Measurements from ENCODE around the gene SYT13. TPM values are rescaled to one million over a fixed set of nuclear protein-coding genes. Genes with fewer than 3 reads are reported as not detected.

SYT13 gene
- total and polyA plus RNA-seq, 2 of the 4 experiments (the other 2 are of a cell fraction): not detected

GRCh38 chr11:45305874-45306623, 19.9 kb upstream of the SYT13 start:
- TF ChIP-seq CEBPB (IDR thresholded peaks at IDR 0.05; ENCODE audit: low read depth, low read length) (no peak), FOS (IDR thresholded peaks at IDR 0.05; ENCODE audit: low read depth, low read length) (no peak), RAD21 (IDR thresholded peaks at IDR 0.05; ENCODE audit: low read length) (no peak), MXI1 (IDR thresholded peaks at IDR 0.05; ENCODE audit: borderline replicate concordance, low read depth, low read length) (no peak), POLR2A (IDR thresholded peaks at IDR 0.05; ENCODE audit: low read depth, low read length) (no peak), CHD1 (IDR thresholded peaks at IDR 0.05; ENCODE audit: low read depth, low read length) (no peak), MAFK (IDR thresholded peaks at IDR 0.05; ENCODE audit: low read depth, low read length) (no peak), RFX5 (IDR thresholded peaks at IDR 0.05; ENCODE audit: low read depth, low read length) (no peak), BHLHE40 (IDR thresholded peaks at IDR 0.05; ENCODE audit: low read depth, low read length) (no peak), SMC3 (IDR thresholded peaks at IDR 0.05; ENCODE audit: low read depth, low read length) (no peak)
- TF ChIP-seq, protein P1, sequence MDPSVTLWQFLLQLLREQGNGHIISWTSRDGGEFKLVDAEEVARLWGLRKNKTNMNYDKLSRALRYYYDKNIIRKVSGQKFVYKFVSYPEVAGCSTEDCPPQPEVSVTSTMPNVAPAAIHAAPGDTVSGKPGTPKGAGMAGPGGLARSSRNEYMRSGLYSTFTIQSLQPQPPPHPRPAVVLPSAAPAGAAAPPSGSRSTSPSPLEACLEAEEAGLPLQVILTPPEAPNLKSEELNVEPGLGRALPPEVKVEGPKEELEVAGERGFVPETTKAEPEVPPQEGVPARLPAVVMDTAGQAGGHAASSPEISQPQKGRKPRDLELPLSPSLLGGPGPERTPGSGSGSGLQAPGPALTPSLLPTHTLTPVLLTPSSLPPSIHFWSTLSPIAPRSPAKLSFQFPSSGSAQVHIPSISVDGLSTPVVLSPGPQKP (IDR thresholded peaks at IDR 0.05; ENCODE audit: borderline replicate concordance, low read depth, low read length): no peak
- TF ChIP-seq, protein P2, sequence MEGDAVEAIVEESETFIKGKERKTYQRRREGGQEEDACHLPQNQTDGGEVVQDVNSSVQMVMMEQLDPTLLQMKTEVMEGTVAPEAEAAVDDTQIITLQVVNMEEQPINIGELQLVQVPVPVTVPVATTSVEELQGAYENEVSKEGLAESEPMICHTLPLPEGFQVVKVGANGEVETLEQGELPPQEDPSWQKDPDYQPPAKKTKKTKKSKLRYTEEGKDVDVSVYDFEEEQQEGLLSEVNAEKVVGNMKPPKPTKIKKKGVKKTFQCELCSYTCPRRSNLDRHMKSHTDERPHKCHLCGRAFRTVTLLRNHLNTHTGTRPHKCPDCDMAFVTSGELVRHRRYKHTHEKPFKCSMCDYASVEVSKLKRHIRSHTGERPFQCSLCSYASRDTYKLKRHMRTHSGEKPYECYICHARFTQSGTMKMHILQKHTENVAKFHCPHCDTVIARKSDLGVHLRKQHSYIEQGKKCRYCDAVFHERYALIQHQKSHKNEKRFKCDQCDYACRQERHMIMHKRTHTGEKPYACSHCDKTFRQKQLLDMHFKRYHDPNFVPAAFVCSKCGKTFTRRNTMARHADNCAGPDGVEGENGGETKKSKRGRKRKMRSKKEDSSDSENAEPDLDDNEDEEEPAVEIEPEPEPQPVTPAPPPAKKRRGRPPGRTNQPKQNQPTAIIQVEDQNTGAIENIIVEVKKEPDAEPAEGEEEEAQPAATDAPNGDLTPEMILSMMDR (conservative IDR thresholded peaks at IDR 0.05; ENCODE audit: low read depth, low read length): no peak
- Histone ChIP-seq H3K4ac (ENCODE audit: low read depth, low read length) (no peak overlapping the region), H4K5ac (ENCODE audit: low read depth, low read length) (no peak overlapping the region), H3K14ac (replicated peaks; ENCODE audit: low read depth, low read length) (no peak overlapping the region), H3K56ac (ENCODE audit: extremely low read depth, insufficient read depth, low read length) (no peak overlapping the region), H3K27me3 (ENCODE audit: control insufficient read depth, insufficient read depth, low read length) (peaks cover 23% of the 10 kb centered on the region), H2AFZ (replicated peaks; ENCODE audit: low read length, poor library complexity) (no peak overlapping the region), H3K4me2 (ENCODE audit: low read depth, low read length) (no peak overlapping the region), H2AK9ac (replicated peaks; ENCODE audit: low read depth, low read length, poor library complexity) (no peak overlapping the region), H3K9ac (ENCODE audit: low read depth, low read length) (no peak overlapping the region), H3K27ac (ENCODE audit: insufficient read depth, low read length) (no peak overlapping the region), H3K36me3 (ENCODE audit: control insufficient read depth, insufficient read depth, low read length) (no peaks in the 10 kb centered on the region), H3K79me1 (ENCODE audit: low read depth in 1 of 2, low read length in 2 of 2) (no peaks in the 10 kb centered on the region), H4K20me1 (ENCODE audit: insufficient read depth, low read length) (no peaks in the 10 kb centered on the region), H2BK120ac (ENCODE audit: low read depth, low read length) (no peak overlapping the region), H2BK15ac (ENCODE audit: low read depth, low read length) (no peak overlapping the region), H3K4me1 (ENCODE audit: control insufficient read depth, insufficient read depth, low read length) (no peaks in the 10 kb centered on the region), H3K18ac (ENCODE audit: low read depth, low read length) (no peak overlapping the region), H4K8ac (ENCODE audit: low read depth in 2 of 2, low read length in 2 of 2) (no peak overlapping the region), H2BK5ac (ENCODE audit: low read depth, low read length, poor library complexity, severe bottlenecking) (no peak overlapping the region), H2AK5ac (ENCODE audit: low read depth, low read length) (no peak overlapping the region), H3K9me3 (ENCODE audit: control insufficient read depth, insufficient read depth, low read length) (no peaks in the 10 kb centered on the region), H3K4me3 (ENCODE audit: insufficient read depth, low read depth, low read length) (no peak overlapping the region), H3K9me1 (ENCODE audit: insufficient read depth, low read length) (no peaks in the 10 kb centered on the region), H2BK20ac (ENCODE audit: low read depth, low read length) (no peak overlapping the region), H3K23ac (ENCODE audit: low read depth, low read length) (no peak overlapping the region), H4K91ac (ENCODE audit: insufficient read depth, low read depth, low read length) (no peak overlapping the region)
- ChIA-PET CTCF (no interaction called here), POLR2A (ENCODE audit: unreplicated experiment) (no interaction called here)
- BruUV-seq (replicated peaks): no TSS peak
- ATAC-seq (ENCODE audit: low read depth): no peak
- in situ Hi-C loops (cut with MboI; ENCODE audit: low sequenced_read_pairs) (no loop called here), dilution Hi-C loops (cut with HindIII; ENCODE audit: low sequenced_read_pairs, unreplicated experiment) (no loop called here), intact Hi-C loops (cut with micrococcal nuclease) (no loop called here)
- DNase-seq: no peak
- WGBS, 2 experiments (ENCODE audit: extremely low coverage in 2 of 2, insufficient read length in 1 of 2): no CpG with 5 or more reads among the region's 5 CpGs
